GM18861 (cell line): Measurements from ENCODE around the gene DNAJB6.

Source experiments
- ATAC-seq: cut with Tn5 transposase; IDR thresholded peaks from one replicate; pipeline ENCODE4 v1.9.1; 2021; ENCODE audit not compliant: unreplicated experiment

DNAJB6 gene

GRCh38 chr7:157462840-157463239 lies 126.0 kb downstream of the DNAJB6 start:
- ATAC-seq = no peak

GRCh38 chr7:157463245-157463644 lies 126.4 kb downstream of the DNAJB6 start:
- no peak for ATAC-seq

GRCh38 chr7:157464111-157464970 lies 127.5 kb downstream of the DNAJB6 start:
- ATAC-seq = no peak

- no peak for ATAC-seq
These were observed 128.4 kb downstream of the DNAJB6 start for GRCh38 chr7:157464971-157465886.

- ATAC-seq = no peak
These were observed 129.4 kb downstream of the DNAJB6 start for GRCh38 chr7:157465891-157466866.

GRCh38 chr7:157466867-157467261 lies 130.1 kb downstream of the DNAJB6 start:
- no peak for ATAC-seq
